Kidney epithelial cell (primary cell): ENCODE data around the gene HMHB1. TPM values are rescaled to one million over a fixed set of nuclear protein-coding genes. Genes with fewer than 3 reads are reported as not detected.

ENCODE experiments used
- DNase-seq: peaks from one replicate; pipeline ENCODE4 v3.0.0-alpha.2; 2010; ENCODE audit warnings: low read depth
- H3K27me3 ChIP-seq: 2 replicates; pipeline ENCODE4 v1.6.0; 2011; ENCODE audit warnings: low read length; ENCODE audit not compliant: control insufficient read depth, insufficient read depth
- H3K36me3 ChIP-seq: 2 replicates; pipeline ENCODE4 v1.5.1; 2011; ENCODE audit warnings: low read length; ENCODE audit not compliant: control insufficient read depth, insufficient read depth
- H3K4me3 ChIP-seq: 2 replicates; pipeline ENCODE4 v1.5.1; 2011; ENCODE audit warnings: low read depth, mild to moderate bottlenecking, control low read depth, low read length
- total RNA-seq: library from RNA; depleted of rRNA; stranded (reverse); fragments of >200 nt; gene quantifications from 2 replicates; pipeline ENCODE4 v1.2.3, GENCODE V29; 2015
- TF ChIP-seq, protein P1 (sequence below): IDR thresholded peaks from 2 replicates; pipeline ENCODE4 v1.5.1; 2011; ENCODE audit warnings: mild to moderate bottlenecking, moderate library complexity, low read length, control low read depth, inconsistent platforms; ENCODE audit not compliant: insufficient read depth, poor library complexity, severe bottlenecking

The HMHB1 gene
- total RNA-seq, 1 donor from 2014 or later, result not detected

DNA sequence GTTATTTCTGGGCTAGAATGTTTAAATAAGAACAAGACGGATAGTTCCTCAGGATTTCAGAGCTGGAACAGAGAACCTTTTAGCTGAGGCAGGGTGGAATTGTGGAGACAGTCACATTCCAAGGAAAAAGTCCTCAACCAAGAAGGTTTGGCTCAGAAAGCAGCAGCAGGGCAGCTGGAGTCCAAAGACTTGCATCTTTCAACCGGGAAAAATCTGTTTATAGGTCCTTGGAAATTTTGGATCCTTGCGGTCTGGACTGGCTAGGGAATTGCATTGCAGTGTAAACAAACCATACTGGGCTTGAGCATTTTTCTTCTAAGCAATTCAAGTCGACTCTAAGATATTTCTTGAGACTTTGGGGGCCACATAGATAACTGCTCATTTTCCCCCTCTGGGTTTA is 40.8 kb upstream of the HMHB1 start:
- TF ChIP-seq, protein P1, sequence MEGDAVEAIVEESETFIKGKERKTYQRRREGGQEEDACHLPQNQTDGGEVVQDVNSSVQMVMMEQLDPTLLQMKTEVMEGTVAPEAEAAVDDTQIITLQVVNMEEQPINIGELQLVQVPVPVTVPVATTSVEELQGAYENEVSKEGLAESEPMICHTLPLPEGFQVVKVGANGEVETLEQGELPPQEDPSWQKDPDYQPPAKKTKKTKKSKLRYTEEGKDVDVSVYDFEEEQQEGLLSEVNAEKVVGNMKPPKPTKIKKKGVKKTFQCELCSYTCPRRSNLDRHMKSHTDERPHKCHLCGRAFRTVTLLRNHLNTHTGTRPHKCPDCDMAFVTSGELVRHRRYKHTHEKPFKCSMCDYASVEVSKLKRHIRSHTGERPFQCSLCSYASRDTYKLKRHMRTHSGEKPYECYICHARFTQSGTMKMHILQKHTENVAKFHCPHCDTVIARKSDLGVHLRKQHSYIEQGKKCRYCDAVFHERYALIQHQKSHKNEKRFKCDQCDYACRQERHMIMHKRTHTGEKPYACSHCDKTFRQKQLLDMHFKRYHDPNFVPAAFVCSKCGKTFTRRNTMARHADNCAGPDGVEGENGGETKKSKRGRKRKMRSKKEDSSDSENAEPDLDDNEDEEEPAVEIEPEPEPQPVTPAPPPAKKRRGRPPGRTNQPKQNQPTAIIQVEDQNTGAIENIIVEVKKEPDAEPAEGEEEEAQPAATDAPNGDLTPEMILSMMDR, result no peak
- H3K36me3 ChIP-seq, result no peaks in the 10 kb centered on the region
- DNase-seq, result no peak
- H3K4me3 ChIP-seq, result no peak overlapping the region
- H3K27me3 ChIP-seq, result no peaks in the 10 kb centered on the region

DNA sequence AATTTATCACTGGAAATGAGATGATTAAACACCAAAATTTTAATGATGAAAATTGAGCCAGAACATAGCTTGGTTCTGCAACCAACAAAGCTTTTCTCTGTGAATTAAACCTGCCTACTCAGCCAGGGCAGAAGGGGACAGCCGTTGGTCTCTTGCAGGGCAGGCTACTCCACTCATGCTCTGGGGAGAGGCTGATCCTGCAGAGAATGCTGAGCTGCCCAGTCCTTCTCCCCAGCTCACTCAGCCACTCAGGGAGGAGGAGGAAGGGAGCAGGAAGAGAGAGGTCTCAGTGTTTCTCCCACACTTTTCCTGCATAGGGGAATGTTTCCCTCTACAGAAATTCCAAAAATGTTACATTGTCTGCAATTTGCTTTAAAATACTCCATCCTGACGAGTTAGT is 40.4 kb upstream of the HMHB1 start:
- no peaks in the 10 kb centered on the region for H3K36me3 ChIP-seq

GRCh38 chr5:143772621-143773020 is 39.3 kb upstream of the HMHB1 start:
- DNase-seq, result no peak
- Histone ChIP-seq H3K36me3 (no peaks in the 10 kb centered on the region), H3K4me3 (no peak overlapping the region), H3K27me3 (no peaks in the 10 kb centered on the region)
- TF ChIP-seq, protein P1, result no peak

More for the DNA sequence above, 40.4 kb upstream of the HMHB1 start:
- no peaks in the 10 kb centered on the region for H3K27me3 ChIP-seq
- no peak for DNase-seq
- TF ChIP-seq, protein P1, result no peak
- no peak overlapping the region for H3K4me3 ChIP-seq

DNA sequence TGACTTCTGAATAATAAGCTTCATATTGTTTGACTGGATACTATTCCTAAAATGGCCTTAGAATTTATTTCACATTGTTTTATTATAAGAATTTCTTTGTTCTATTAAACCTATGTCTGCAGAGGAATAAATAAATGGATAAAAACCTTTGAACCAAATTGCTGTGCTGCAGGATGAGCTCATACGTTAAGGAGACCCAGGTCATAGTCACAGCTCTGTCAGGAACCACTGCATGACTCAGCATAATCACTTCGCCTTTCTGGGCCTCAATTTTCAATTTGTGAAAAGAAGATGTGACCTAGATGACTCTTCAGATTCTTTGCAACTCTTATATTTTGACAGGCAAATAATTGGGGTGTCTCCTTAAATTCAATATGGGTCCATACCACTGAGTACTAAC is 36.7 kb upstream of the HMHB1 start:
- TF ChIP-seq, protein P1, result no peak
- H3K27me3 ChIP-seq, result no peaks in the 10 kb centered on the region
- no peak overlapping the region for H3K4me3 ChIP-seq
- no peaks in the 10 kb centered on the region for H3K36me3 ChIP-seq
- DNase-seq, result no peak

- H3K36me3 ChIP-seq, result no peaks in the 10 kb centered on the region
- no peak for DNase-seq
- H3K4me3 ChIP-seq, result no peak overlapping the region
- H3K27me3 ChIP-seq, result no peaks in the 10 kb centered on the region
- TF ChIP-seq, protein P1, result no peak
These were observed 35.0 kb upstream of the HMHB1 start for GRCh38 chr5:143776951-143777350.

GRCh38 chr5:143779506-143779905 is 32.5 kb upstream of the HMHB1 start:
- Histone ChIP-seq H3K27me3 (no peaks in the 10 kb centered on the region), H3K4me3 (no peak overlapping the region), H3K36me3 (no peaks in the 10 kb centered on the region)
- no peak for DNase-seq
- TF ChIP-seq, protein P1, result no peak
